ENCODE data around the gene ELMOD3. TPM values are rescaled to one million over a fixed set of nuclear protein-coding genes. Genes with fewer than 3 reads are reported as not detected.

The ELMOD3 gene
- total and polyA plus RNA-seq, 9 of the 15 experiments (the other 6 are each of a cell fraction or from before 2014, with no cell fraction given) = 2.7 to 18.7 (median 11.6) TPM

DNA sequence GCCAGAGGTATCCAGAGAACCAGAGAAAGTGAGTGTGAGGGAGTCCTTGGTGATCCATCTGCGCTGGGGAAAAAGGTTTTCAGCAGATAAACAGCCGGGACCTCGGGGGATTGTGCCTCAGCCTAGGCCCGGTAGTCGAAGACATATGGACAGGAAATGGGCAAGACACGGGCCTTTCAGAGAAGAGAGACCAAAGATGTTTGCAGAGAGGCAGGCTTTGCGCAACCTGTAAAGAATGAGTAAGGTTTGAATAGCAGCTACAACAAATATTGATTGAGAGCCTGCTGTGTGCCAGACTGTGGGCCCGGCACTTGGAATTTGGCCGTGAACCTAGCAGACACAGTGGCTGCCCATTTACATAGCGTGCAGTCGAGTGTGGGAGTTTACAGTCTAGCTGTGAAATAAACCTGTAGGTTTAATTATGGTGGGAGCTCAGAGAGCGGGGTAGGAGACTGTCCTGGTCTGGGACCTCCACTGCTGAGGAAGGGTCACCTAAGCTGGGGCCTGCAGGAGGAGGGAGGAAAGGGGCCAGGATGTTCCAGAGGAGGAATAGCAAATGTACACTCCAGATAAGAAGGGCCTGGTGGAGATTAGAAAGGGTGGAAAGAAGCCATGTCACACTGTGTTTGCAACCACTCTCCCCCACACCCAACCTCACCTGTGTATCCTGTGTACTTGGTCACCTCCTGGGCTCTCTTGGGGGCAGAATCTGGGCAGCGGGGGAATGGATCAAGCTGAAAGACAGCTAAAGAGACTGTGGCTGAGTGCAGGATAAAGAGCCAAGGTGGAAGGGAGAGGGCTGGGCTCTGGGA is 66.9 kb downstream of the ELMOD3 start (continued):
- TF ChIP-seq DEAF1 (CRISPR knock-in tag; IDR thresholded peaks at IDR 0.05) (no peak), GATAD2A (IDR thresholded peaks at IDR 0.05) (peak; percentile 57; the same call in 1 of the 2 replicates), NFATC3 (IDR thresholded peaks at IDR 0.05) (no peak), PHB2 (IDR thresholded peaks at IDR 0.05; ENCODE audit: low read depth) (no peak), ILK (tag; IDR thresholded peaks at IDR 0.05; ENCODE audit: borderline replicate concordance, low read depth) (no peak), ZNF79 (CRISPR knock-in tag; IDR thresholded peaks at IDR 0.05; ENCODE audit: low read depth) (no peak), ATF3 (IDR thresholded peaks at IDR 0.05) (no peak), ATF3 (CRISPR knock-in tag; conservative IDR thresholded peaks at IDR 0.05) (no peak), ZNF41 (CRISPR knock-in tag; conservative IDR thresholded peaks at IDR 0.05) (no peak), ZNF347 (CRISPR knock-in tag; IDR thresholded peaks at IDR 0.05; ENCODE audit: low read depth) (no peak), RAD21 (CRISPR knock-in tag; conservative IDR thresholded peaks at IDR 0.05 in 1 of 2, IDR thresholded peaks at IDR 0.05 in 1 of 2) (peak in 1 of 2 experiments; percentile 14; a peak in 1 of 4 replicates), SP1 (CRISPR knock-in tag; IDR thresholded peaks at IDR 0.05) (peak; percentile 26; the same call in 1 of the 2 replicates), DACH1 (IDR thresholded peaks at IDR 0.05; ENCODE audit: partially characterized antibody) (no peak), ETV6 (IDR thresholded peaks at IDR 0.05; ENCODE audit: borderline replicate concordance in 1 of 2, low read depth in 2 of 2, low read length in 1 of 2) (no peak), ETV6 (CRISPR knock-in tag; IDR thresholded peaks at IDR 0.05; ENCODE audit: borderline replicate concordance) (no peak), NFE2 (IDR thresholded peaks at IDR 0.05; ENCODE audit: low read depth) (peak; percentile 58; the same call in 1 of the 2 replicates), ZBTB7A (IDR thresholded peaks at IDR 0.05; ENCODE audit: borderline replicate concordance, control insufficient read depth, low read depth, low read length) (peak; percentile 75; the same call in 1 of the 2 replicates)
- TF ChIP-seq, protein P1, sequence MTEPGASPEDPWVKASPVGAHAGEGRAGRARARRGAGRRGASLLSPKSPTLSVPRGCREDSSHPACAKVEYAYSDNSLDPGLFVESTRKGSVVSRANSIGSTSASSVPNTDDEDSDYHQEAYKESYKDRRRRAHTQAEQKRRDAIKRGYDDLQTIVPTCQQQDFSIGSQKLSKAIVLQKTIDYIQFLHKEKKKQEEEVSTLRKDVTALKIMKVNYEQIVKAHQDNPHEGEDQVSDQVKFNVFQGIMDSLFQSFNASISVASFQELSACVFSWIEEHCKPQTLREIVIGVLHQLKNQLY (CRISPR knock-in tag; conservative IDR thresholded peaks at IDR 0.05) = no peak; a peak in 1 of 4 replicates

Data from K562 (cell line).